GM12891 (cell line): Measurements from ENCODE around the gene DCAF7.

Experiments used
- DNase-seq: peaks from one replicate; pipeline ENCODE4 v3.0.0; 2011; ENCODE audit warnings: low spot score; ENCODE audit not compliant: insufficient read length
- FAIRE-seq: peaks from 2 replicates; lab custom pipeline; 2011; peaks lifted over from hg19 to GRCh38; lab: Jason Lieb, UNC
- PAX5 ChIP-seq: IDR thresholded peaks from 2 replicates; pipeline ENCODE4 v1.6.1; 2011; ENCODE audit warnings: low read length, moderate library complexity, mild to moderate bottlenecking; ENCODE audit not compliant: insufficient read depth, severe bottlenecking
- POLR2A ChIP-seq: IDR thresholded peaks from 2 replicates; pipeline ENCODE4 v1.6.1; 2011; ENCODE audit warnings: low read depth, low read length, control low read depth
- POLR2AphosphoS5 ChIP-seq: IDR thresholded peaks from 2 replicates; pipeline ENCODE4 v1.6.1; 2011; ENCODE audit warnings: low read depth, low read length, control low read depth
- POU2F2 ChIP-seq: IDR thresholded peaks from 2 replicates; pipeline ENCODE4 v1.6.1; 2011; ENCODE audit warnings: low read depth, mild to moderate bottlenecking, control low read depth, low read length, moderate library complexity
- SPI1 ChIP-seq: IDR thresholded peaks from 2 replicates; pipeline ENCODE4 v1.6.1; 2011; ENCODE audit warnings: low read depth, low read length, control low read depth
- TAF1 ChIP-seq: IDR thresholded peaks from 2 replicates; pipeline ENCODE4 v1.6.1; 2011; ENCODE audit warnings: low read depth, low read length, control low read depth

DCAF7 gene

GRCh38 chr17:63544467-63545301 lies 5.6 kb upstream of the DCAF7 start:
- DNase-seq, result peak; percentile 1
- FAIRE-seq, result no peak
- TF ChIP-seq POLR2AphosphoS5 (no peak), SPI1 (no peak), PAX5 (no peak), TAF1 (no peak), POU2F2 (no peak), POLR2A (no peak)

- TF ChIP-seq TAF1 (no peak), POU2F2 (no peak), POLR2AphosphoS5 (no peak), POLR2A (no peak), SPI1 (no peak), PAX5 (no peak)
- DNase-seq (no peak), FAIRE-seq (no peak)
These were observed 3.8 kb upstream of the DCAF7 start for GRCh38 chr17:63546308-63547082.

DNA sequence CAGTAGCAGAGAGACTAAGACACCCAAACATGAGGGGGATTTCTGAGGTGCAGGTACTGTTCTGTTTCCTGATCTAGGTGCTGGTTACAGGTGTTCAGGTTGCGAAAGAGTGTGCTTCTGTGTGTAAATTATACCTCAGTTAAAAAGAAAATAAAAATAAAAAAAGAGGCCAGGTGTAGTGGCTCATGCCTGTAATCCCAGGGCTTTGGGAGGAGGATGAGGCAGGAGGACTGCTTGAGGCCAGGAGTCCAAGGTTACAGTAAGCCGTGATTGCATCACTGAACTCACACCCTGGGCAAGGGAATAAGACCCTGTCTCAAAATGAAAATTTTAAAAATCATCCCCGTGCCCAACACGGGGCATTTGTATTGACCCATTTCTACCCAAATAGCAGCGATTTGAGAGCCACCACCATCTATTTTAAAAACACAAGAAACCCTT lies 3.2 kb upstream of the DCAF7 start:
- DNase-seq (no peak), FAIRE-seq (no peak)
- TF ChIP-seq POLR2A (no peak), TAF1 (no peak), POU2F2 (no peak), PAX5 (no peak), POLR2AphosphoS5 (no peak), SPI1 (no peak)

- 0 out of 2 replicates have a peak, but pooled peaks have one; percentile 18 for TF ChIP-seq SPI1
- TF ChIP-seq POU2F2, result no peak; the same call in 1 of the 2 replicates
- DNase-seq (no peak), FAIRE-seq (peak; percentile 5)
These were observed 860 bp upstream of the DCAF7 start for GRCh38 chr17:63549289-63549945.

GRCh38 chr17:63550817-63551639 lies 751 bp downstream of the DCAF7 start:
- FAIRE-seq, result no peak
- DNase-seq, result no peak
- TF ChIP-seq SPI1 (no peak), TAF1 (no peak), POLR2AphosphoS5 (no peak), PAX5 (no peak), POU2F2 (no peak), POLR2A (no peak)

DNA sequence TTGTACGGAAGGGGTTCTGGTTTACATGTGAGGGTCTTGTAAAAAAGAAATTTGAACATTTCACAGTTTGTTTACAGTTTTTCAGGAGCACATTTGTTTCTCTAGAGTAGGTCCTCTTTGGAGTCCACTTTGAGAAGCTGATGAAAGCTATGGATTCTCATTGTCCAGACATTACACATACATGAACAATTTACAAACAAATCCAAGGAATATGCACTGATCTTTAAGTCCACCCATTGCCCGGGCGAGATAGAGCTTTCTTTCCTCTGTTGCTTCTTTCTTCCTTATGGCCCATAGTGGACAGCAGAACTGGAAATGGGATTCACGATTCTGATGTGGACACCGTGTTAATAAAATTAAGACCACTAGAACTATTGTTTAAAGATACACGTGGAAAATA lies 1.9 kb downstream of the DCAF7 start:
- FAIRE-seq, result no peak
- TF ChIP-seq POLR2AphosphoS5 (no peak), PAX5 (no peak), TAF1 (no peak), POLR2A (no peak), SPI1 (no peak), POU2F2 (no peak)
- no peak for DNase-seq

DNA sequence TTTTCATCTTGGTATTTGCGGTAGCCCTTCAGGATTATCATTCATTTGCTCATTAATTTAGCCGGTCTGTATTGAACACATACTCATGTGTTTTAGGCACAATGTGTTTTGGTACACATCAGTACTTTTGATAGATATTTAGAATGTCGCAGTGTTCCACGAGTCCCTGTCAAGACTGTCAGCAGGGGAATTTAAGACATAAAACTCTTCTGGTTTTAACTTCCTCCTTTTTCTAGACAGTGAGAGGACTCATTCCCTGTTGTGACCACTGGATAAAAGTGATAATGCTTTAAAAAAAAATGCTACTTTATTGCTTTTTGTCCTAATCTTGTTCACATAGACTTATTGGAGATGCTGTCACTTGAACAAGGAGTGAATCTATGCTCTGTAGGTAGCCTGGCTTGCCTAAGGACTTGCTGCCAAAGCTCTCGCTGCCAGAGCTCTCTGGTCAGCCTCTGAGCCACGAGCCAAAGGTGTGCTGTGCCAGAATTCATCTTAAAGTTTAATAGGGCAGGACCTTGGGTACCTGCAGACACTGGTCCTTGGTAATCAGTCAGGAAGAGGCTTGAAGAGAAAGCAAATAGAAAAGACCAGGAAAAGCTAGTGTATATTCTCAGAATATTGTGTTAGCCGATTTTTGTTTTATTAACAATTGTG lies 5.4 kb downstream of the DCAF7 start:
- TF ChIP-seq POU2F2 (no peak), POLR2AphosphoS5 (no peak), POLR2A (no peak), PAX5 (no peak), SPI1 (no peak), TAF1 (no peak)
- DNase-seq (no peak), FAIRE-seq (no peak)

GRCh38 chr17:63557416-63557815 lies 7.1 kb downstream of the DCAF7 start:
- TF ChIP-seq POLR2A, result no peak
- no peak for TF ChIP-seq POU2F2
- no peak for TF ChIP-seq POLR2AphosphoS5
- TF ChIP-seq SPI1, result no peak
- TF ChIP-seq PAX5, result no peak
- TF ChIP-seq TAF1, result no peak
- FAIRE-seq (no peak), DNase-seq (no peak)
